ENCODE data around the gene NCKAP1. TPM values are rescaled to one million over a fixed set of nuclear protein-coding genes. Genes with fewer than 3 reads are reported as not detected.
A peak's percentile ranks its signal among the peaks of the same experiment; 100 is the strongest.

NCKAP1 gene
- total RNA-seq, 2 donors from 2014 or later = 81.7 to 116 TPM

GRCh38 chr2:183078163-183078463 lies 39.9 kb upstream of the NCKAP1 start:
- peak overlapping the region; percentile 74 to 75 for H3K27ac ChIP-seq
- TF ChIP-seq CTCF (IDR thresholded peaks at IDR 0.05) (no peak), POLR2AphosphoS5 (IDR thresholded peaks at IDR 0.05) (no peak), POLR2A (IDR thresholded peaks at IDR 0.05) (no peak)
- peak overlapping the region; percentile 44 to 47 for H3K4me3 ChIP-seq
- DNase-seq (ENCODE audit: low spot score) = no peak
- intact Hi-C loops (cut with DNase I) = loop anchor here (2.0 to 5.0 kb wide), 2 partner anchors 41 to 47 kb away; partner anchors contain the start of genes NCKAP1 and NUP35
- no peaks in the 10 kb centered on the region for H3K4me1 ChIP-seq (replicated peaks)
- H3K36me3 ChIP-seq = no peaks in the 10 kb centered on the region
- H3K9me3 ChIP-seq = no peaks in the 10 kb centered on the region
- 4% methylated on average over 8 of the region's 8 CpGs for WGBS
- H3K27me3 ChIP-seq (replicated peaks; ENCODE audit: insufficient read depth) = no peaks in the 10 kb centered on the region

GRCh38 chr2:183072177-183072576 lies 33.9 kb upstream of the NCKAP1 start:
- no peaks in the 10 kb centered on the region for H3K36me3 ChIP-seq
- TF ChIP-seq POLR2A (IDR thresholded peaks at IDR 0.05) (no peak), CTCF (IDR thresholded peaks at IDR 0.05) (no peak), POLR2AphosphoS5 (IDR thresholded peaks at IDR 0.05) (no peak)

GRCh38 chr2:183070942-183071844 lies 32.9 kb upstream of the NCKAP1 start:
- DNase-seq (ENCODE audit: low spot score) = no peak
- Histone ChIP-seq H3K27ac (no peak overlapping the region), H3K36me3 (no peaks in the 10 kb centered on the region), H3K4me3 (no peak overlapping the region), H3K9me3 (no peaks in the 10 kb centered on the region), H3K27me3 (replicated peaks; ENCODE audit: insufficient read depth) (no peaks in the 10 kb centered on the region), H3K4me1 (replicated peaks) (no peaks in the 10 kb centered on the region)
- WGBS = 75% methylated on average over 34 of the region's 34 CpGs
- intact Hi-C loops (cut with DNase I) = no loop called here
- TF ChIP-seq POLR2AphosphoS5 (IDR thresholded peaks at IDR 0.05) (no peak), CTCF (IDR thresholded peaks at IDR 0.05) (peak in 1 of 4 experiments; percentile 11)

More at GRCh38 chr2:183072177-183072576, 33.9 kb upstream of the NCKAP1 start:
- Histone ChIP-seq H3K4me3 (no peak overlapping the region), H3K27me3 (replicated peaks; ENCODE audit: insufficient read depth) (no peaks in the 10 kb centered on the region), H3K4me1 (replicated peaks) (no peaks in the 10 kb centered on the region), H3K9me3 (no peaks in the 10 kb centered on the region), H3K27ac (no peak overlapping the region)
- intact Hi-C loops (cut with DNase I) = no loop called here
- 80% methylated on average over 7 of the region's 7 CpGs for WGBS
- no peak for DNase-seq (ENCODE audit: low spot score)

GRCh38 chr2:183069174-183069573 lies 30.9 kb upstream of the NCKAP1 start:
- Histone ChIP-seq H3K27ac (no peak overlapping the region), H3K27me3 (replicated peaks; ENCODE audit: insufficient read depth) (no peaks in the 10 kb centered on the region), H3K36me3 (no peaks in the 10 kb centered on the region), H3K4me3 (no peak overlapping the region), H3K9me3 (no peaks in the 10 kb centered on the region), H3K4me1 (replicated peaks) (no peaks in the 10 kb centered on the region)
- intact Hi-C loops (cut with DNase I) = no loop called here
- TF ChIP-seq POLR2AphosphoS5 (IDR thresholded peaks at IDR 0.05) (no peak), CTCF (IDR thresholded peaks at IDR 0.05) (no peak), POLR2A (IDR thresholded peaks at IDR 0.05) (no peak)
- WGBS = 100% methylated on average over 2 of the region's 2 CpGs
- no peak for DNase-seq (ENCODE audit: low spot score)

- Histone ChIP-seq H3K27me3 (replicated peaks; ENCODE audit: insufficient read depth) (no peaks in the 10 kb centered on the region), H3K9me3 (no peaks in the 10 kb centered on the region), H3K4me1 (replicated peaks) (no peaks in the 10 kb centered on the region), H3K36me3 (no peaks in the 10 kb centered on the region), H3K4me3 (no peak overlapping the region), H3K27ac (no peak overlapping the region)
- DNase-seq (ENCODE audit: low spot score) = no peak
- no peak for TF ChIP-seq POLR2A (IDR thresholded peaks at IDR 0.05)
- no peak for TF ChIP-seq POLR2AphosphoS5 (IDR thresholded peaks at IDR 0.05)
- no peak for TF ChIP-seq CTCF (IDR thresholded peaks at IDR 0.05)
- intact Hi-C loops (cut with DNase I) = no loop called here
- 80% methylated on average over 3 of the region's 3 CpGs for WGBS
These were observed 30.3 kb upstream of the NCKAP1 start for GRCh38 chr2:183068561-183068960.
